Heart left ventricle (tissue), 16 donors: ENCODE measurements around the gene LRRFIP1. TPM values are rescaled to one million over a fixed set of nuclear protein-coding genes. Genes with fewer than 3 reads are reported as not detected.

Experiments
- ATAC-seq, 4 donors: fragments of 200-7000 bp; cut with Tn5 transposase; one replicate each; pipeline ENCODE4 v1.9.1; 2020 to 2022; ENCODE audit warnings: moderate library complexity in 4 of 4, mild to moderate bottlenecking in 3 of 4, moderate number of reproducible peaks in 1 of 4
- DNase-seq, 5 donors: peaks; one replicate each; pipeline ENCODE4 v3.0.0-alpha.2; 2020
- H3K27ac ChIP-seq, 12 donors: fragments of 200-600 bp; sonication (generic) in 4 of 12; one replicate each; pipeline versions ENCODE4 v1.5.0 to v1.8.0; 2016 to 2022; ENCODE audit warnings: mild to moderate bottlenecking in 2 of 12
- H3K27me3 ChIP-seq, 9 donors: fragments of 200-600 bp; sonication (generic) in 2 of 9; one replicate each; pipeline versions ENCODE4 v1.5.1 to v1.8.0; 2016 to 2022; ENCODE audit warnings: mild to moderate bottlenecking in 3 of 9
- H3K36me3 ChIP-seq, 9 donors: fragments of 200-600 bp; sonication (generic) in 2 of 9; one replicate each; pipeline versions ENCODE4 v1.5.0 to v1.8.0; 2018 to 2022; ENCODE audit warnings: mild to moderate bottlenecking in 2 of 9
- H3K4me1 ChIP-seq, 12 donors: fragments of 200-600 bp; sonication (generic) in 4 of 12; one replicate each; pipeline versions ENCODE4 v1.5.0 to v1.8.0; 2016 to 2022; ENCODE audit warnings: mild to moderate bottlenecking in 3 of 12
- H3K4me3 ChIP-seq, 12 donors: fragments of 200-600 bp; sonication (generic) in 4 of 12; one replicate each; pipeline versions ENCODE4 v1.5.0 to v1.8.0; 2017 to 2022; ENCODE audit warnings: mild to moderate bottlenecking in 9 of 12, moderate library complexity in 4 of 12
- H3K9me3 ChIP-seq, 12 donors: fragments of 200-600 bp; sonication (generic) in 4 of 12; one replicate each; pipeline versions ENCODE4 v1.5.0 to v1.8.0; 2016 to 2022; ENCODE audit warnings: mild to moderate bottlenecking in 1 of 12
- POLR2A ChIP-seq, 2 donors: fragments of 450-650 bp; IDR thresholded peaks; one replicate each; pipeline ENCODE4 v1.6.1; 2017; ENCODE audit warnings: antibody characterized with exemption in 2 of 2, mild to moderate bottlenecking in 2 of 2, moderate library complexity in 2 of 2
- WGBS, 4 donors: extraction: QIAGEN DNeasy Blood & Tissue Kit in 2 of 4; methylation state at CpG; one replicate each; pipeline versions ENCODE4 v1.1.5 to v1.1.7; 2013 to 2018; 5-methylcytosine and 5-hydroxymethylcytosine counted together
- intact Hi-C, 10 donors: fragments of 100-400 bp; cut with DNase I; formaldehyde crosslinking; loops; one replicate each; pipeline versions ENCODE4 v1.11.1 to v1.14.2; 2022
- polyA plus RNA-seq, 2 donors: library from polyadenylated mRNA; stranded (reverse); fragments of 200-250 nt; gene quantifications; one replicate each; pipeline ENCODE4 v1.2.3, GENCODE V29; 2013
- total RNA-seq, 9 donors: library from RNA; depleted of rRNA in 2 of 9; stranded (reverse); fragments of >200 nt in 2 of 9; fragmentation: NEBNext Ultra II Directional in 3 of 9; extraction: Animal tissue kit (Norgen Biotek cat#: 25700) in 3 of 9; gene quantifications; one replicate each; pipeline versions ENCODE4 v1.1.0 to v1.2.4, GENCODE V29; 2016 to 2023
- TF ChIP-seq, protein P1 (sequence below), 12 donors: fragments of 200-600 bp; sonication (generic) in 4 of 12; IDR thresholded peaks; one replicate each; pipeline versions ENCODE4 v1.5.0 to v1.8.0; 2018 to 2022; ENCODE audit warnings: antibody characterized with exemption in 12 of 12, mild to moderate bottlenecking in 5 of 12
- donor health status: ischemic (EF 13 %, LVEDD 7.1; RV severe dilation, severe dysfunction).
- donor health status: healthy with polysubstance abuse.
- donor health status: DM: no; HTN: yes; CAD: no.
- donor health status: DM: no; HTN: no; CAD: no.
- donor health status: ischemic (EF 25% LVEDD 6.9; RV normal size, moderate dysfunction).
- donor health status: ischemic (EF 25% LVEDD 5.7; RV mildly dilated, moderate dysfunction).
- donor health status: healthy.
- donor health status: DM: yes; HTN: yes; CAD: no.
- donor health status: ischemic (EF 35%, LVEDD 5.7; RV mildly dilated, moderate dysfunction).
- donor health status: nonischemic (EF 11% LVEDD 7.7; RV severe dilation, severe dysfunction).
- donor health status: DM: yes; HTN: yes; CAD: no.
- donor health status: PGD.
- donor health status: ischemic (EF 29% LVEDD 5.4; RV normal size, mild dysfunction).
- donor health status: nonischemic (EF 23%, LVEDD 6.1; RV moderate dilation, normal function).

The LRRFIP1 gene
- total and polyA plus RNA-seq, 11 donors, result 78.7 to 151 (median 111) TPM

DNA sequence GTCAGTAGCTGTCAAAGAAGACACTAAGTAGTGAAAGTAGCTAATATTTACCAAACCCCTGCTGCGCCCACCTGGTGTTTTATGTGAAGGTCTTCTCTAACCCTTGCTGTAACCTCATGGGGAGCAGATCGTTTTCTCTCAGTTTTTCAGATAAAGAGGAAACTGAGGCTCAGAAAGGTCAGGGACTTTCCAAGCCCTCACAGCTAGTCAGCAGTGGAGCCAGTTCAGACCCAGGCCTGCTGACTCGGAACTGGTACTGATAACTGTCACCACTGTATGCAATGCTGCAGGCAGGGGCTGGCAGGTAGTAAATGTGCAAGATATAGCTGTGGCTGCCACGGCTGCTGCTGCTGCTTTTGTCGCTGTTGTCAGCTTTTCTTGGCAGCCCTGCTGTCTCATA lies 69.1 kb downstream of the LRRFIP1 start:
- intact Hi-C loops, result loop anchor here in 1 of 10 donors (5.0 kb wide), 1 partner anchor 36 kb away; no protein-coding TSS in a partner anchor
- ATAC-seq, result peak in 1 of 4 donors; percentile 6
- TF ChIP-seq, protein P1, sequence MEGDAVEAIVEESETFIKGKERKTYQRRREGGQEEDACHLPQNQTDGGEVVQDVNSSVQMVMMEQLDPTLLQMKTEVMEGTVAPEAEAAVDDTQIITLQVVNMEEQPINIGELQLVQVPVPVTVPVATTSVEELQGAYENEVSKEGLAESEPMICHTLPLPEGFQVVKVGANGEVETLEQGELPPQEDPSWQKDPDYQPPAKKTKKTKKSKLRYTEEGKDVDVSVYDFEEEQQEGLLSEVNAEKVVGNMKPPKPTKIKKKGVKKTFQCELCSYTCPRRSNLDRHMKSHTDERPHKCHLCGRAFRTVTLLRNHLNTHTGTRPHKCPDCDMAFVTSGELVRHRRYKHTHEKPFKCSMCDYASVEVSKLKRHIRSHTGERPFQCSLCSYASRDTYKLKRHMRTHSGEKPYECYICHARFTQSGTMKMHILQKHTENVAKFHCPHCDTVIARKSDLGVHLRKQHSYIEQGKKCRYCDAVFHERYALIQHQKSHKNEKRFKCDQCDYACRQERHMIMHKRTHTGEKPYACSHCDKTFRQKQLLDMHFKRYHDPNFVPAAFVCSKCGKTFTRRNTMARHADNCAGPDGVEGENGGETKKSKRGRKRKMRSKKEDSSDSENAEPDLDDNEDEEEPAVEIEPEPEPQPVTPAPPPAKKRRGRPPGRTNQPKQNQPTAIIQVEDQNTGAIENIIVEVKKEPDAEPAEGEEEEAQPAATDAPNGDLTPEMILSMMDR (IDR thresholded peaks at IDR 0.05), result no peak
- no peak for TF ChIP-seq POLR2A (IDR thresholded peaks at IDR 0.05)
- peaks cover 41 to 96% (median 87%) of the 10 kb centered on the region in 12 donors for H3K4me1 ChIP-seq
- 28 to 40% (median 31%) methylated on average over 4 to 5 of the region's 5 CpGs for WGBS, 4 donors
- H3K27ac ChIP-seq, result peak overlapping the region in 11 of 12 donors; percentile 36 to 98 (median 92)
- H3K4me3 ChIP-seq, result peak overlapping the region in 3 of 12 donors; percentile 8 to 98 (median 11)
- no peaks in the 10 kb centered on the region for H3K27me3 ChIP-seq
- H3K36me3 ChIP-seq, result no peaks in the 10 kb centered on the region
- H3K9me3 ChIP-seq, result no peaks in the 10 kb centered on the region
- DNase-seq, result peak in 2 of 5 donors; percentile 43 to 65

DNA sequence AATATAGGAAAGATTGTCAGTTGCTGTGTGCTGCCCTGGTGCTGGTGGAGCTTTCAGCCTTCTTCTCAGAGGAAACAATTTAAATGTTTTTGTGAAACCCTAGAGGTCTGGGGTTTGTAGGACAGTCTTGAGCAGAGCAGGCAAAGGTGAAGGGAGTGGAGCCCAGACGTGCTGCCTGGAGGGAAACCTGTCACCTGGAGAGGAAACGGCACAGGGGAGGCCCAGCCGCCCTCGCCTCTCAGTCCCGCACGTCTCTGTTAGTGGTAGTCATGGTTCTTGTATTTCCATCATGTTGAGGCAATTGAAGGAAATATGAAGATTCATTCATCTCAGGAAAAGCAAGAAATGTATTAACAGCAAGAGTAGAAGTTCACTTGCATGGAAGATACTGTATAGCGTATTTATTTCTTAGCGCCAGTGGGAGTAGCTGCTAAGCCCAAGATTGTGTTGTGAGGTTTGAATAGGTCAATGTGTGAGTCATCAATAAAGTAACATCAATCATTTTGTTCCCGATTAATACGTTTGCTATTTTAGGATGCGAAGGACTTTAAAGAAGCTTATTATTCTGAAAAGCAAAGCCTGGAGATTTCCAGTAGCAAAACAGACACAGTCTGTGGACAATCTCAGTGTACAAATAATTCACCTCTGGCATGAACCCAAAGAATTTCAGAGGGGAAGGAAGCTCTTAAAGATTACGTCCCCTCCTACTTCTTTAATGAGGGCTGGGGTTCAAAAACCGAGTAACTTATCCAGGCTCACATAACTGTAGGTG lies 70.4 kb downstream of the LRRFIP1 start:
- Histone ChIP-seq H3K4me3 (peak overlapping the region in 1 of 12 donors; percentile 5), H3K36me3 (no peaks in the 10 kb centered on the region), H3K27me3 (no peaks in the 10 kb centered on the region), H3K4me1 (peaks cover 51 to 100% (median 97%) of the 10 kb centered on the region in 12 donors), H3K27ac (peak overlapping the region in 11 of 12 donors; percentile 0 to 98 (median 92)), H3K9me3 (no peaks in the 10 kb centered on the region)
- TF ChIP-seq, protein P1 (IDR thresholded peaks at IDR 0.05), result no peak
- TF ChIP-seq POLR2A (IDR thresholded peaks at IDR 0.05), result no peak
- DNase-seq (no peak), ATAC-seq (no peak)
- WGBS, 4 donors, result 35 to 48% (median 40%) methylated on average over 13 of the region's 13 CpGs
- intact Hi-C loops, result loop anchor here in 1 of 10 donors (5.0 kb wide), 1 partner anchor 35 kb away; no protein-coding TSS in a partner anchor

DNA sequence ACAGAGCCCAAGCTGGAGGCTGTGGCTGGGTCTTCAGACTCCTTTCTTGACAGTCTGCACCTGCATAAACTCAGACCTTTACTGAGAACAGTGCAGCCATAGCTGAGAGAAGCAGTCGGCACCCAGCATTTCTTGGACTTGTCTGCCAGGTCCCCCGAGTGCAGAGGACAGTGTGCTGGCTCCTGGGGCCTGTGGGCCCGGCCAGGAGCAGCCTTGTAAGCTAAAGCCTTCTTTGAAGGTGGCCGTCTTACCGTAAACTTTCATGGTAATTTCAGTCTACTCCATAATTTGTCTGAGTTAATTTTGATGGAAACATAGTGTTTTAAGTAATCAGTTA lies 70.9 kb downstream of the LRRFIP1 start:
- Histone ChIP-seq H3K9me3 (no peaks in the 10 kb centered on the region), H3K36me3 (no peaks in the 10 kb centered on the region), H3K4me1 (peaks cover 57 to 100% (median 98%) of the 10 kb centered on the region in 12 donors), H3K4me3 (peak overlapping the region in 1 of 12 donors; percentile 5), H3K27me3 (no peaks in the 10 kb centered on the region), H3K27ac (peak overlapping the region in 11 of 12 donors; percentile 0 to 98 (median 92))
- intact Hi-C loops, result loop anchor here in 1 of 10 donors (5.0 kb wide), 1 partner anchor 34 kb away; no protein-coding TSS in a partner anchor
- TF ChIP-seq POLR2A (IDR thresholded peaks at IDR 0.05), result no peak
- TF ChIP-seq, protein P1 (IDR thresholded peaks at IDR 0.05), result no peak
- DNase-seq (no peak), ATAC-seq (no peak)
- WGBS, 4 donors, result 36 to 56% (median 44%) methylated on average over 5 of the region's 5 CpGs

DNA sequence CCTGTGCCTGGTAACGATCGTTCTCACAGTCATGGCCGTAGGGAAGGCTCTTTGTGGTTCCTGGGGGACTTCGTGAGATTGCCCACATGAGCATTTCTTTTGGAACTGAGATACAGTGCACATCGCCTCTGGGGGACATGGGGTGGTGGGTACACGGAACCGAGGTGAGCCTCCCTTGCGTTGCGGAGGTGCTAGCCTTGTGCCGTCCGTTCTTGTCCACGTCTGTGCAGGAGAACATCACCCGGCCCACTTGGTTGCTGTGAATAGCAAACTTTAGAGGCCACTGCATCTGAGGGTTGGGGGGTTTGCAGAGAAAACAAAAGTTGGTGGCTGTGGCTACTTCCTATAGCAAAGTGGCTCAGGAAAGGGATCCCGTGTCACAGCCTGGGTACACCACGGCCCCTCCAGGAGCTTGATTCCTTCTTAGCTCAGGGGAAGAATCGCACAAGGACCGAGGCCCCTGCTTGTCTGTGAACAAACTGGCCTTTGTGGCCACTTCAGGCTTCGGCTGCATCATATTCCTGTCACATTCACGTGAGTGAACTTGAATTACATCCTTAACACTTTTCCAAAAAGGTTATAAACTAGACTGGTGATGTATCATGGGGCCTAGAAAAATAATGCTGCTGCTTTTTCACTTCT lies 72.6 kb downstream of the LRRFIP1 start:
- ATAC-seq, result no peak
- Histone ChIP-seq H3K9me3 (no peaks in the 10 kb centered on the region), H3K4me3 (peak overlapping the region in 2 of 12 donors; percentile 5 to 17), H3K4me1 (peaks cover 58 to 100% (median 99%) of the 10 kb centered on the region in 12 donors), H3K36me3 (no peaks in the 10 kb centered on the region), H3K27ac (peak overlapping the region; percentile 60 to 98 (median 84)), H3K27me3 (no peaks in the 10 kb centered on the region)
- DNase-seq, result no peak
- TF ChIP-seq POLR2A (IDR thresholded peaks at IDR 0.05), result no peak
- TF ChIP-seq, protein P1 (IDR thresholded peaks at IDR 0.05), result no peak
- WGBS, 4 donors, result 64 to 70% (median 68%) methylated on average over 18 to 19 of the region's 19 CpGs
- intact Hi-C loops, result loop anchor here in 3 of 10 donors (5.0 kb wide), 2 partner anchors 32 to 37 kb away; no protein-coding TSS in a partner anchor
